Medulla oblongata (tissue), 1 donor: ENCODE results near the gene JUNB.
A peak's percentile ranks its signal among the peaks of the same experiment; 100 is the strongest.
"Not testable (repeated sequence)": the region's sequence is repeated elsewhere in the genome, so short reads cannot be mapped to it uniquely, and the experiment has no call there.

Experiments
- DNase-seq: peaks from one replicate; pipeline ENCODE4 v3.0.0-alpha.2; 2015; ENCODE audit errors: extremely low spot score

JUNB gene

GRCh38 chr19:12804051-12804450, 12.8 kb downstream of the JUNB start:
- DNase-seq, result no peak

GRCh38 chr19:12806242-12807081, 15.2 kb downstream of the JUNB start, which contains the start of gene RNASEH2A:
Gene RNASEH2A (plus strand): TSS chr19:12806584. CDS start chr19:12806674, 90 bp downstream.
- peak; percentile 90 for DNase-seq

GRCh38 chr19:12815088-12815487, 23.8 kb downstream of the JUNB start:
- no peak for DNase-seq

GRCh38 chr19:12817188-12817587, 25.9 kb downstream of the JUNB start:
- DNase-seq, result not testable (repeated sequence)

- DNase-seq, result not testable (repeated sequence)
Measured at GRCh38 chr19:12817810-12818209, 26.5 kb downstream of the JUNB start.

GRCh38 chr19:12821761-12822160, 30.5 kb downstream of the JUNB start:
- DNase-seq, result no peak

GRCh38 chr19:12825254-12826131, 34.2 kb downstream of the JUNB start:
- DNase-seq, result no peak

GRCh38 chr19:12828494-12828893, 37.2 kb downstream of the JUNB start:
- DNase-seq, result no peak

- no peak for DNase-seq
Measured at GRCh38 chr19:12833418-12833737, 42.1 kb downstream of the JUNB start.

- no peak for DNase-seq
Measured at GRCh38 chr19:12833738-12834565, 42.7 kb downstream of the JUNB start.

GRCh38 chr19:12834566-12834943, 43.3 kb downstream of the JUNB start, which contains the start of gene RTBDN:
Gene RTBDN (minus strand): TSS chr19:12834579. CDS start chr19:12829979, 4,600 bp downstream.
- DNase-seq, result no peak

GRCh38 chr19:12834976-12835757, 43.9 kb downstream of the JUNB start:
- DNase-seq, result no peak

- DNase-seq, result no peak
Measured at GRCh38 chr19:12836529-12836863, 45.2 kb downstream of the JUNB start.

GRCh38 chr19:12837225-12837624, 45.9 kb downstream of the JUNB start:
- no peak for DNase-seq

GRCh38 chr19:12838182-12838885, 47.0 kb downstream of the JUNB start, which contains the start of gene MAST1:
Gene MAST1 (plus strand): TSS chr19:12838515. CDS start chr19:12838573, 58 bp downstream.
- DNase-seq, result no peak

GRCh38 chr19:12838886-12839756, 47.8 kb downstream of the JUNB start:
- no peak for DNase-seq

GRCh38 chr19:12840091-12841079, 49.1 kb downstream of the JUNB start:
- DNase-seq, result no peak

GRCh38 chr19:12841094-12841493, 49.8 kb downstream of the JUNB start:
- DNase-seq, result no peak
